Right ventricle myocardium superior (tissue), 1 donor: ENCODE results near the gene SLC26A3. TPM values are rescaled to one million over a fixed set of nuclear protein-coding genes. Genes with fewer than 3 reads are reported as not detected.

Source experiments
- ATAC-seq: fragments of 200-7000 bp; cut with Tn5 transposase; one replicate; pipeline ENCODE4 v1.9.1; 2020; ENCODE audit warnings: mild to moderate bottlenecking; ENCODE audit not compliant: poor library complexity
- DNase-seq: peaks from one replicate; pipeline ENCODE4 v3.0.0-alpha.2; 2020
- intact Hi-C: fragments of 100-400 bp; cut with DNase I; formaldehyde crosslinking; loops from one replicate; pipeline ENCODE4 v1.11.2; 2022
- total RNA-seq: library from RNA; stranded (reverse); fragmentation: NEBNext Ultra II Directional; extraction: Animal tissue kit (Norgen Biotek cat#: 25700); gene quantifications from one replicate; pipeline ENCODE4 v1.2.1, GENCODE V29; 2021
- donor health status: DM: no; HTN: yes; CAD: no; lungs with severe emphysema.

Gene SLC26A3
- total RNA-seq, 1 donor from 2014 or later, result not detected

DNA sequence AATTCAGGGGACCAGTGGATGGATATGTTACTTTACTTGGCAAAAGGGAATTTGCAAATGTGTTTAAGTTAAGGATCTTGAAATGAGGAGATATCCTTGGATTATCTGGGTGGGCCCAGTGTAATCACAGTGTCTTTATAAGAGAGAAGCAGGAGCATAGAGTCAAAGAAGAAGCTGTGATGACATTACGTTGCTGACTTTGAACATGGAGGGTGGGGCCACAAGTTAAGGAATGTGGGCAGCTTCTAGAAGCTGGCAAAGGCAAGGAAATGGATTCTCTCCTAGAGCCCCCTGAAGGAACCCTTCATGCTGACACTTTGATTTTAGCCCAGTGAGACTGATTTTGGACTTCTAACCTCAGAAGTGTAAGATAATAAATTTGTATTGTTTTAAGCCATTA lies 21.8 kb upstream of the SLC26A3 start:
- intact Hi-C loops, result no loop called here
- DNase-seq (no peak), ATAC-seq (no peak)

DNA sequence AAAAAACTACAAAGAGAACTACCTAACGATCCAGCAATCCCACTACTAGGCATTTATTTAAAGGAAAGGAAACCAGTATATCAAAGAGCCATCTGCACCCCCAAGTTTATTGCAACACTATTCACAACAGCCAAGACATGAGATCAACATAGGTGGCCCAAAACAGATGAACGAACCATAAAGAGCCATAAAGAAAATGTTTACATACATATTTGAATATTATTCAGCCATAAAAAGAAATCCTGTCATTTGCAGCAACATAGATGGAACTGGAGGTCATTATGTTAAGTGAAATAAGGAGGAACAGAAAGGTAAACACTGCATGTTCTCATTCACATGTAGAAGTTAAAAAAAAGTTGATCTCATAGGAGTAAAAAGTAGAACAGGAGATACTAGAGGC lies 15.6 kb upstream of the SLC26A3 start:
- ATAC-seq (no peak), DNase-seq (no peak)
- intact Hi-C loops, result no loop called here

DNA sequence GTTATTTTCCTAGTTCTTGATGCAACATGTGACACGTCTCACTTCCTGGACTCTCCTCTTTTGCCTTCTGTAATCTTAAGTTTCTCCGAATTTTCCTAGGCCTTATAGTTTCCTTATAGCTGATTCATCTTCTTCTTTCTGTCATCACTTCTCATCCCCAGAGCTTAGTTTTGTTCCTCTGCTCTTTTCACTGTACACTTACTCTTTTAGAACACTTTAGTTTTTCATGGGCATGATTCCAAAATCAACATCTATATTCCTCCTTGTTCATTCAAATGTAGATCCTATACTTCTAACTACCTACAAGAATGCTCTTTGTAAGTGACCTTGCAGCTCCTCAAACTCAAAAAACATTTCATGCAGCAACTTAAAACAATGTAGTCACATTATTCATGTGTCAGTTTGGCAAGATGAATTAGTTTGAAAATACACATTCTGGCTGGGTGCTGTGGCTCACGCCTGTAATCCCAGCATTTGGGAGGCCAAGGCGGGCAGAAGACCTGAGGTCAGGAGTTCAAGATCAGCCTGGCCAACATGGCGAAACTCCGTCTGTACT lies 13.1 kb upstream of the SLC26A3 start:
- intact Hi-C loops, result no loop called here

DNA sequence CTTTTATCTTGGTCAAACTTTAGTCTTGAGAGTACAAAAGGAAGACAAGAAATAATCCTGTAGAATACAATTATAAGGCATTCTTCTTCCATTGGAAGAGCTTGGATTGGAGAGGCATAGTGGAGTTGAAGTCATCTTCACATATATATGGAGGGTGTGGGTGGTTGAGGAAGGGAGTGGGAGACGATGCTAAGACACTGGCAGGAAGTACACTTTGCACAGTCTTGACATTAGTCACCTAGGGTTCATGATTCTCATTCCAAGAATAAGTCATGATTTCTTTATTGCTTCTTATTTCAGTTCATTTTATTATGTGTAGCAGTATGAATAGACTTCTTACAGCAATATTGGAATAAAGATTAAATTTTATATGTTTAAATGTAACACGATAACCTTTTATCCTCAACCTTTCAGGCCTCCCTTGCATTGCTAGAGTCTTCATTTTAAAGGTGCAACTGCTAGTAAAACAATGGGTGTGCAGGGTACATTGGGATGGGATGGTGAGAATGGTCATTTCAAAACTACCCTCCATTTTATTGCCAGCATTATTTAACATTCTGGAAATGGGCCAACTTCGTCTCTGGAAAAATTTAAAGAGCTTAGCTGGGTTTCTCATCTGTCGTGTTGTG lies 12.3 kb upstream of the SLC26A3 start:
- ATAC-seq (no peak), DNase-seq (no peak)

More for the DNA sequence above, 13.1 kb upstream of the SLC26A3 start:
- DNase-seq, result no peak
- ATAC-seq, result no peak

DNA sequence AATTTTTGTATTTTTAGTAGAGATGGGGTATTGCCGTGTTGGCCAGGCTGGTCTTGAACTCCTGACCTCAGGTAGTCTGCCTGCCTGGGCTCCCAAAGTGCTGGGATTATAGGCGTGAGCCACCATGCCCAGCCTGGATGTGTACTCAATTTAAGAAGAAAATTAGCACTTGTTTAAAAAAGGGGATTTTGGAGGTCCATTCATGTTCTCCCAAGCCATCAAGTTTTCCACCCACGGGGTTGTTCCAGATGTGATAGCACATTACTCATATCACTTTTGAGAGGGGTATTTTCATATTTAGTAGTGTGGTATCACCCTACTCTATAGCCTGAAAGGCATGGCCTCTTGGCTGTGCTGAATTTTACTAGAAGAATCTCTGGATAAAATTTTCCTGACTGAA lies 10.5 kb upstream of the SLC26A3 start:
- no peak for ATAC-seq
- intact Hi-C loops, result no loop called here
- DNase-seq, result no peak

More for the DNA sequence above, 12.3 kb upstream of the SLC26A3 start:
- intact Hi-C loops, result no loop called here

DNA sequence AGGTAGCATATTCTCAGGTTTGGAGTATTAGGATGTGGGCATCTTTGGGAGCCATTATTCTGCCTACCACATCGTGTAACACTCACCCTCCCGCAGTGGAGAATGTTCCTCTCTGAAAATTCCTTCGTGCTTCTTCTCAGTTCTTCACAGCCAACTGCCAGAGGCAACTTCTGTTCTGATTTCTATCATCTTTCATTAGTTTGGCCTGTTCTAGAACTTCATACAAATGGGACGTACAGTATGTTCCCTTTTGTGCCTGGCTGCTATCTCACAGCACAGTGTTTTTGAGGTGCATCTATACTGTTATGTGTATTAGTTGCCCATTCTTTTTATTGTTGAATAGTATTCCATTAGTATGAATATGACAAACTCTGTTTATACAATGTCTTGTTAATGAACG lies 8.9 kb upstream of the SLC26A3 start:
- DNase-seq, result no peak
- intact Hi-C loops, result no loop called here
- ATAC-seq, result no peak

DNA sequence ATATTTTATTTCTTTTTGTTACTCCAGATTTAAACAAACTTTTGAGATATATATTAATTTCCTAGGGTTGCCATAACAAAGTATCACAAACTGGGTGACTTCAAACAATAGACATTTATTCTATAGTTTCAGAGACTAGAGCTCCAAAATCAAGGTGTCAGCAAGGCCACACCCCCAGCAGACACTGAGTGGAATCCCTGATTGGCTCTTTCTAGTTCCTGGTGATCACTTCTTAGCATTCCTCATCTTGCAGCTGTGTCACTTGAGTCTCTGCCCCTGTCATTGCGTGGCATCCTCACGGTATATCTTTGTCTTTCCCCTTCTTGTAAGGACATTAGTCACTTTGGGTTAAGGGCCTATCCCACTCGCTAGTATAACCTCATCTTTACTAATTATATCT lies 7.6 kb upstream of the SLC26A3 start:
- intact Hi-C loops, result no loop called here
- ATAC-seq, result no peak
- DNase-seq, result no peak

DNA sequence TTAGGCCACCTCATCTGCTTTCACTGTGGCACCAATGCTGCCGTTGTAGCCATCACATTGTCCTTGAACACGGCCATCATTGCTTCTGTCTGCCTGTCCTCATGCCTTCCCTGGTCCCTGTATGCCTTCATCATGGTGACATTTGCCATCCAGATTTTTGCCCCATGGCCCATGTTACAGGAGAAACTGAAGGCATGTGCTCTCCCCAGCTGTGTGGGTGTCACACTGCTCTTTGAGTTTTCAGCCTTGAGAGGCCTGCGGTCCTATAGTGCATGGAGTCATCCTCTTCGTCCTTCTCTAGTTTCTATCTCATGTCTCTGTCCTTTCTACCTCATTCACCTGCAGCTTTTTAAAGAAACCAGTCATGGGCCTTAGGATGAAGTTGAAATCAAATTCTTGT lies 6.2 kb upstream of the SLC26A3 start:
- DNase-seq (no peak), ATAC-seq (no peak)
- intact Hi-C loops, result no loop called here

DNA sequence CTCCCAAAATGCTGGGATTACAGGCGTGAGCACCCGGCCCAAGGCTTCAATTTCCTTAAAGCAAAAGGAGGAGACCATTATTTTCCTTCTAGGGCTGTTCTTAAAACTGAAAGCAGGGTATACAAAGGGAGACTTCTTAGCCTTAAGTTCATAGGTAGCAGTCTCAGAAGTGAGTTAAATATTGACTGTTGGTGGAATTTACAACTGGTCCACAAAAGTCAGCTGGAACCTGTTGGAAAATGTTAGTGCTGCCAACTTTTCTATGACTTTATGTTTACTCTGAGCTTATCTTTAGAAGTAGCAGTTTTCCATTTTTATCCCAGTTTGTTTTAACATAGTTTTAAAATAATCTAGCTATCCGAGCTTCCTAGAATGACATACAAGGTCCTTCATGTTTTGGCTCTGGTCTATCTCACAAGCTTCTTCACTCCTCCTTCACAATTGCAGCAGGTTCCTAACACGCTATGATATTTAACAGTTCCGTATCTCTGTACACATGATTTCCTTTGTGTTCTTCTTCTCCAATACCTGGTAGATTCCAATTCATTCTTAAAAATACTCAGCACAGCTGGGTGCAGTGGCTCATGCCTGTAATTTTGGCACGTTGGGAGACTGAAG lies 3.3 kb downstream of the SLC26A3 start:
- DNase-seq (no peak), ATAC-seq (no peak)
- intact Hi-C loops, result no loop called here

DNA sequence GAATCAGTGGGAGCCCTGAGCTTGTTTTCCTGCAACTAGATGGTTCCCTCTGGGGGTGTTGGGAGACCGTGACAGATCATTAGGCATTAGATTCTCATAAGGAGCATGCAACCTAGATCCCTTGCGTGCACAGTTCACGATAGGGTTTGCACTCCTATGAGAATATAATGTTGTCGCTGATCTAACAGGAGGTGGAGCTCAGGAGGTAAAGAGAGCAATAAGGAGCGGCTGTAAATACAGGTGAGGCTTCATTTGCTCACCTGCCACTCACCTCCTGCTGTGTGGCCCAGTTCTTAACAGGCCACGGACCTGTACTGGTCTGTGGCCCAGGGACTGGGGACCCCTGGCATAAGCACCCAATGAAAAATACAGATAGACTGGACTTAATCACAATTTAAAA lies 10.7 kb downstream of the SLC26A3 start:
- ATAC-seq (no peak), DNase-seq (no peak)
- intact Hi-C loops, result no loop called here

DNA sequence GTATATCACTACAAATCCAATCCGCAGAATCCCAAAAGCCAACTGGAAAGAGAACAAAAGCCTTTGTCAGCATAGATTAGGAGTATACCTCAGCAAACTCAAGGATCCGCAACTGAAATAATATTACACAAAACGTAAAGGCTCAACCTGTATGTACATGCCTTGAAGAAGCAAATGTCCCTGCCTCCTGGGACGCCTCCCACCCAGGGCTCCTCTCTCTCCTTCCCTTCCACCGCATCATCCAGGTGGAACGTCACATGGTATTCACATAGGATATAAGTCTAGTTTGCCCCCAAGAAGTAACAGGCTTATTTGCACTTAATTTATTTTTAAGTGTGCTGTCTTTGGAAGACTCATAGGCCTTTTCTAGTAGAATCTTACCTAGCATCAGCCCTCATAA lies 13.4 kb downstream of the SLC26A3 start:
- ATAC-seq, result no peak
- DNase-seq, result no peak
- intact Hi-C loops, result no loop called here

DNA sequence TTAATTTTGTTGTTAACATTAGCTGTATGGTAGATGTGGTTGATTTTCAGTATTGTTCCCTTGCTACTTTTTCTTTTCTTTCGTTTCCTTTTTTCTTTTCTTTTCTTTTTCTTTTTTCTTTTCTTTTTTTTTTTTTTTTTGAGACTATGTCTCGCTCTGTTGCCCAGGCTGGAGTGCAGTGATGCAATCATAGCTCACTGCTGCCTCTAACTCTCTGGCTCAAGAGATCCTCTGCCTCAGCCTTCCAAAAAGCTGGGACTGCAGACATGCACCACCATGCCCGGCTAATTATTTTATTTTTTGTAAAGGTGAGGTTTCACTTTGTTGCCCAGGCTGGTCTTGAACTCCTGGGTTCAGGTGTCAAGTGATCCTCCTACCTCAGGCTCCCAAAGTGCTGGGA lies 14.4 kb downstream of the SLC26A3 start:
- intact Hi-C loops, result no loop called here
- DNase-seq (no peak), ATAC-seq (no peak)

DNA sequence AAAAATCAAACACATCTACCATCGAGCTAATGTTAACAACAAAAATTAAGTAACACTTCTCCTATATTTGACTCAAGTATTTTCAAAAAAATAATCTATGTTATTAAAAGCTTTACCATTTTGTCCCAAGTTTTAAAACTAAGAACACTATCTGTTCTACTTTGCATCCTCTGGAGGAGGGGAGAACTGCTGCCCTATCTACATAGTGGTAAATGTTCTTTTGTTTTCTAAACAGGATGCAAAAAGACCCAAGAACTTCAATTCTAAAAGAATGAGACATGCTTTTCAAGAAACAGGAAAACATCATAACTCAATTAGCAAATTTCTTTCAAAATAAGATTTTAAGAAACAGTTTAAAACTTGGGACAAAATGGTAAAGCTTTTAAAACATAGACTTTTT lies 14.8 kb downstream of the SLC26A3 start:
- ATAC-seq, result no peak
- DNase-seq, result no peak
- intact Hi-C loops, result no loop called here

DNA sequence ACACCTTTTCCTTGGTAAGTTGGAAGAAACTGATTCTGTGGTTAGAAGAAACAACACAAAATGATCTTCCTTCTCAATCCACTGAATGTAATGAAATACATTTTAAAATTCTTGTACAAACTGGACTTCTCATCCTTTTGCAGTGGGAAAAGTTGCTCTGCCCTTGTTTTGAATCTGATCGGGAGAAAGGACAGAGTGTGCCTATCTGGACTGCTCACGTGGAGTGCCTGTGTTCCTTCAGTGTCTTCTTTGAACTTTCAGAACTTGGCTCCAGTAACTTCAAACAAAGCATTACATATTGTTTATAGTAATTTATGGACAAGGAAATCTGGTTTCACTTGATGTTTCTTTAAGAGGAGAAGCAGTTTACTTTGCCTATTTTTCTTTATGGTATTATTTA lies 17.1 kb downstream of the SLC26A3 start:
- ATAC-seq (peak; percentile 31), DNase-seq (no peak)
- intact Hi-C loops, result no loop called here

DNA sequence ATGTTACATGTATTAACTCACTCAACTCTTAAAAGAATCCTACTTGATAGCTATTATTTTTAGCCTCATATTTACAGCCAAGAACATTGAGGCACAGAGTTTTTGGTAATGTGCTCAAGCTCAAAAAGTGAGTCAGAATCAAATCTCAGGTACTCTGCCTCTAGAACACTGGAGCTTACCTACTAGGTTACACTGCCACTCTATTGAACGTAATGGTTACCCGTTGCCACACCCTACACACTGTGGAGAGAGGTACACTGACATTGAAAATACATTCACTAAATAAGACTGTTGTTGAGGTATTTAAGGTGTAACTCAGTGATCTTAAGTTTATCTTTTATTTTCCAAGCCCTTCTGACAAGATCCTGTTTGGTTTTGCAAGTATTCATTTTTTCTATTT lies 17.9 kb downstream of the SLC26A3 start:
- no peak for ATAC-seq
- intact Hi-C loops, result no loop called here
- DNase-seq, result no peak

DNA sequence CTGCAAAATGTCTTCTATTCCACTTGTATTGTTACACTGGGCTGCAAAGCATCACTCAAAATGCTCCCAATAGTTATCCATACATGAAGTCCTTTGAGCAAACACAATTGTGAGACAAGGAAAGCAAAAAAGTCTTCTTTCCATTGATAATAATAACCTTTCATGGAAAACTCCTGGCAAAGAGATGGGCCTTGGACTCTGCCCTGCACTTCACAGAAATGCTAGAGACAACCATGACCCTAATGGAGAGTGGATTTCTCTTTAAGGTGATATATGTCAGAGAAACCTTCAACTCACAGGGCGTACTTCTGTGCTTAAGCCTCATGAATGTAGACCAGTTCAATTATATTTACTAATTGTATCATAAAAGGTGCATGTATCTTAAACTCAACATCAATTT lies 19.4 kb downstream of the SLC26A3 start:
- no peak for DNase-seq
- intact Hi-C loops, result no loop called here
- ATAC-seq, result no peak

DNA sequence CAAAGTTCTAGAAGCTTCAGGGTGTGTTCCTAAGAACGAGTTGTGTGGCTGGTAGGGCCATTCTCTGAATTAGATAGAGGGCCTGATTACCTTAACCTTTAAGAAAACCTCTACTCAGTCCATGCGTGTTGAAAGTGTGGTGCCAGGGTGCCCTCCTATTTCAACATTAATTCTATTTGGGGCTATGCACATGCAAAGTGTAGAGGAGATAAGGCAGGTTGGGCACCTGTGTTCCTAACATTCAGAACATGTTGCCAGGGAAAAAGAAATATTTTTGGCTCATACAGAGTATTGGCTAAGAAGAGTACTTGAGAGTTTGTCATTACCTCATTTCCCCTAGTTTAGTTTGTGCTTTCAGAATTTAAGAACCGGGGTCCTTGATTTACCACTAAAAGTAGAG lies 20.6 kb downstream of the SLC26A3 start:
- intact Hi-C loops, result no loop called here
- DNase-seq, result no peak
- no peak for ATAC-seq

DNA sequence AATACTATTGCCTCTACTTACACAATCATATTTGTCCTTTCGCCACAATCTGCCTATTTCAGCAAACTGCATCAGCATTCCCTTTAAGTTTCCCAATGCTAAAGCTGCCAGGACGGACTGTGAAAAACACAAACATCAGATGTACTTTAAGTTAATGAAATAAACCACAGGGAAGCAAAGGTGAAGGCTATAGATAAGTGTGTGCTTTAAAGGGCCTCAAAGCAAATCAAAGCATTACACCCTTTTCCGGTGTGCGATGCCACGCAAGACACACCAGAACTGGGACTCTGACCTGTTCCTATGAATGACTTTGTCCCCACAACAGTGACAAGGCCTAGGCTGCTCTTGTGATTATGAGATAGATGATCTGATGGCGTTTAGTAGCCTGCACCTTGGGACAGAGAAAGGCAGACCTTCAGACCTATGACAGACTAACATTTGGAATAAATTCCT lies 23.4 kb downstream of the SLC26A3 start:
- no peak for ATAC-seq
- no peak for DNase-seq
- intact Hi-C loops, result no loop called here

DNA sequence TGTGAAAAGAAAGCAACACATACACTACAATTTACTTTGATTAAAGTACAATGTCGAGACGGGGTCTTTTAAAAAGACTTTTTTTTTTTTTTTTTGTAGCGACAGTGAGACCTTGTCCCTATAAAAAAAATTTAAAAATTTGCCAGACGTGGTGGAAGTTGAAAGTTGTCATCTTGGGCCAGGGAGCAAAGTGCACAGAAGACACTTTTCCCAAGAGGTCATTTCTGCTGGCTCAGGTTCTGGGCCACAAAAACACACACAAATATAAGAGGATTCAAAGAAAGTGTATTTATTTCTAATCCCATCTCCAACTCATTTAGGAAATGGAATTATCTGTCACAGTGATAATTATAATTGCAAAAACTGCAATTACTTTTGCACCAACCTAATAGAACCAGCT lies 24.7 kb downstream of the SLC26A3 start:
- ATAC-seq, result no peak
- DNase-seq, result no peak
- intact Hi-C loops, result no loop called here

DNA sequence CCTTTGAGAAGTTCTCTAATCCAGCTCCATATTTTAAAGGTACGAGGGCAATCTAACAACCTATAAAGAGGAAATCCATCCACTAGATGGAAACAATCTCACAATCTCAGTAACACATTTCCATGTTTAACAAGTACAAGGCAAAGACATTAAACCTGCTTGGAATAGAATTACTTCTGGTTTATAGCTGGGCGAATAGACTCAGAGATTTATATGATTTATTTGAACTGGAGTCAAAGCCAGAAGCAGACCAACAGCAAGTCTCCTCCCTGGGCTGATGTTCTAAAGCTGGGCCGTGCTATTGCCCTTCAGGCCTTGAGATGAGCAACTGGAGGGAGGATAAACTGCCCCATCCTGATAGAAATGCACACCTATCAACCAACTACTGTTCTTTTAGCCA lies 25.3 kb downstream of the SLC26A3 start:
- DNase-seq (no peak), ATAC-seq (no peak)
- intact Hi-C loops, result no loop called here

DNA sequence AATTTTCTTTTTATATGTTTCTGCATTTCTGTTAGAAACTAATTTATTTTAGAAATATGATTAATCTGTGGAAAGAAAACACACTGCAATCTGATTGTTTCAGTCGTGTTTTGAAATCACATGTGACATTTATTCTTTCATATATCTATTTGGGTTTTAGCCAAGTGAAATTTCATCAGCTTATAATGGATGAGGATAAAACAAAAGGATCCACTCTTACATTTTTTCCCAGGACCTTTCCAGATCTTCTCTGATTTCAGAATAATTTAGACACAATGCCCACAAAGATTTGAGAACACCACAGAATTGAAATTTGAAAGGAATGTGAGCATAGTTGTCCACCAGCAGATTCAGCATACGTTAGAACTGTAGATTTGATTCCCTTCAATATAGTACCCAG lies 30.0 kb downstream of the SLC26A3 start:
- intact Hi-C loops, result no loop called here
- ATAC-seq, result no peak

More for the DNA sequence above, 30.0 kb downstream of the SLC26A3 start:
- no peak for DNase-seq
